ENCODE results near the gene C2CD2.

C2CD2 gene

DNA sequence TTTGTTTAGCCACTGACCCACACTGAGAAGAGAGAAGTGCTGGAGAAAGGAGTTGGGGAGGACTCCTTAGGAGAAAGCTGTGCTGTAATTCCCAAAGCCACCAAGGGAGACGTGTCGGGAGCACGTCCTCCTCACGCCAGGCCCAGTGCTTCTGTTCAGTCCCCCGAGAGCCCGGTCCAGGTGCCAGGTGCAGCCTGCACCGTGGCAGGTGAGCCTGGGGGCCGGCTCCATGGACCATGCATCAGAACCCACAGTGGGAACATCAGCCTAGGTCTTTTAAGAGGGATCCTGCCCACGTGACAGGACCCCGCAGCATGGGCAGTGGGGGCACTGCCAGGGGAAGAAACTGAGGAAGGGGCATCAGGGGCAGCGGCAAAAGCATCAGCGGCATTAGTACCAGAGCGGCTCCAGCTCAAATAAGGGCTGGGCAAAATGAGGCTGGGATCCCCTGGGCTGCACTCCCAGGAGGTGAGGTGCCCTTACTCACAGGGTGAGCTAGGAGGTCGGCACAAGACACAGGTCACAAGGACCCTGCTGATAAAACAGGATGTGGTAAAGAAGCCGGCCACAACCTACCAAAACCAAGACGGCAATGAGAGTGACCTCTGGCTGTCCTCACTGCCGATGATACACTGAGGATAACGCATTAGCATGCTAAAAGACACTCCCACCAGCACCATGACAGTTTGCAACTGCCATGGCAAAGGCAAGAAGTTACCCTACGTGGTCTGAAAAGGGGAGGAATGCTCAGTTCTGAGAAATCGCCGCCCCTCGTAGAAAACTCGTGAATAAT lies 50.1 kb downstream of the C2CD2 start:
- DNase-seq = no peak

GRCh38 chr21:41902946-41903345 lies 50.9 kb downstream of the C2CD2 start:
- DNase-seq = no peak

DNA sequence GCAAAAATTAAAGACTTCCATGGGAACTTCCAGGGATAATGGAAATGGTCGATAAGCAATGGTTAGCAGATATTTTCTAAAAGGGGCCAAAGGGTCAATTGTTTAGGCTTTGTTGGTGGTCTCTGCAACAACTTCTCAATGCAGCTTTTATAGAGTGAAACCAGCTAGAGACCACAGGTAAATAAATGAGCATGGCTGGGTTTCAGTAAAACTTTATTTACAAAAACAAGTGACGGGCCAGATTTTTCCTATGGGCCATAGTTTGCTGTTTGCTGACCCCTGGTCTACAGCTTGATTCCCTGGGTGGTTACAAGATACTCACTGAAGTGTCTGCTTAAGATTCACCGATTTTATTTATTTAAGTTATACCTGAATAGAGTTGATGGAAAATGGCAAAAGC lies 52.0 kb downstream of the C2CD2 start:
- DNase-seq = no peak

GRCh38 chr21:41901099-41901498 lies 52.7 kb downstream of the C2CD2 start:
- DNase-seq = peak; percentile 68

- no peak for DNase-seq
Observed at GRCh38 chr21:41900401-41900800, 53.4 kb downstream of the C2CD2 start.

- DNase-seq = peak; percentile 63
Observed at GRCh38 chr21:41899426-41900202, 54.2 kb downstream of the C2CD2 start.

GRCh38 chr21:41898998-41899397 lies 54.8 kb downstream of the C2CD2 start:
- DNase-seq = no peak

DNA sequence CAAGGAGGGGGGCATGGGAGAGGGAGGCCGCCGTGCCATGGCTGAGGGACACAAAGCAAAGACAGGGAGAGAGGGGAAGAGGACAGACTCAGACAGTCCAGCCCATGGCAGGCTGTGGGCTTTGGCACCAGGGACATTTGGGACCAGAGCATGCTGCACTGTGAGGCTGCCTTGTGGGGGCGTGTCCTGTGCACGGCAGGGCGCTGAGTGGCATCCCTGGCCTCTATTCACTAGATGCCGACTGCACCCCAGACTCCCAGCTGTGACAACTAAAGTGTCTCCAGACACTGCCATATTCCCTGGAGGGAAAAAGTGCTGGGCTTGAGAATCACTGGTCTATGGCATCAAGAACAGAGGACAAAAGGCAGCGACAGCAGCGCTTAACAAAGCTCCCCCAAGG lies 56.1 kb downstream of the C2CD2 start:
- DNase-seq = no peak

DNA sequence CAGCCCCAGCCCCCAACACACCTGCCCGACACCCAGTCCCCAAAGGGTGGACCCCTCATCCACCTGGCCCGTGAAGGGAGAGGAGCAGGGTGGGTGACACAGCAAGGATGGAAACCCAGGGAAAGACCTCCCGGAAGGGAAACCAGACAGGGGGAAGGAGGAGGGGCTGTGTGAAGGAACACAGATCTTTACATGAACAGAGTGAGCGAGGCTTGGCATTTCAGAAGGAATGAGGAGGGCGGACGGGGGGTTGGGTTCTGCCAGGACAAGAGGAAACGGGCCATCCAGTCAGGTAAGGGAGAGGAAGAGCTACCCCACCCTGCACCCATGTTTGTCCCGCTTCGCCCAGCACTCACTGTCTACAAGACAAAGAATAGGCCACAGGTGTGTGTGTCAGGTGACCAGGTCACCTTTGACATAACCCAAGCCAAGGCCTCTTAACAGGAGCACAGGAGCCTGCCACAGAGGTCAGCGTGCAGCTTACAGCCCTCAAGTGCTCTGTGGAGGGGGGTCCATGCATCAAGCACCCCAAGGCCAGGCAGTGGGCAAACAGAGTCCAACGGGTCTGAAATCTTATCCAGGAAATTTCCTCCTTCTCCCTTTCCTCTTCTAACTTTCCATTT lies 56.7 kb downstream of the C2CD2 start:
- no peak for DNase-seq

GRCh38 chr21:41895643-41896493 lies 58.0 kb downstream of the C2CD2 start:
- peak; percentile 23 for DNase-seq

DNA sequence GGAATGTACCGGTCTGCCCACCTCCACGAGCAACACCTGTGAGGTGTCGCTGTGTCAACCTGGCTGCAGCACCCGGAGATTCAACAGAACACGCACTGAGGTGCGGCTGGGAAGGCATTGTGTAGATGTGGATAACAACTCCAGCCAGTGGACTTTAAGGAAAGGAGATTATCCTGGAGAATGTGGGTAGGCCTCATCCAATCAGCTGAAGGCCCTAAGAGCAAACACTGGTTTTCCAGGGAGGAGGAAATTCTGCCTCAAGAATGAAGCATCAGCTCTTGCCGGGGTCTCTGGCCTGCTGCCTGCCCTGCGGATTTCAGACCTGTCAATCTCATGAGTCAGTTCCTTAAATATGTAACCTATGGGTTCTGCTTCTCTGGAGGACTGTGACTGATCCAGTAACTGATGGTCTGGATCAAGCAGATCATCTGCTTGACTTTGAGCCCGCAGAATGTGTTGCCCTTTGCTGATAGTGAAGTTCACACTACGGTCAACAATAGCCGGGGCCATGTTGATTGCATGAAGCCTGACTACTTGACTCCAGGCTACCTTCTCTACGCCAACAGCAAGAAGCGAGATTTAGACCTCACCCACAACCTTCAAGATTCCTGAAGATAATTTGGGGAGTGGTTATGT lies 58.8 kb downstream of the C2CD2 start:
- no peak for DNase-seq

- no peak for DNase-seq
Observed at GRCh38 chr21:41894511-41894910, 59.3 kb downstream of the C2CD2 start.

DNA sequence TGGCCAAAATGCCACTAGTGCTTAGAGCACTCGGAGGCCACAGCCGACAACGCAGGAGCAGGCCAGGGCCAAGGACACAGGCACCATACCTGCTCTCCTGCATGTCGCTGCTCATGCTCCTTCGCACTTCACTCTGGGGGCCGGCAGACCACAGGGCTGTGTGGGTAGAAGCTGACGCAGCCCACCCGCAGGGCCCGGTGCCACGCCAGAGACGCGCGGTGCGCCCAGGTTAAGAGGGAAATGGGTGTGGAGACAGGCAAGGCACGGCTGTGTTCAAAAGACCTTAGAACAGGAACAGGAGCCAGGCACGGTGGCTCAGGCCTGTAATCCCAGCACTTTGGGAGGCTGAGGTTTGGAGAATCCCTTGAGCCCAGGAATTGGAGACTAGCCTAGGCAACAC lies 61.1 kb downstream of the C2CD2 start:
- no peak for DNase-seq

DNA sequence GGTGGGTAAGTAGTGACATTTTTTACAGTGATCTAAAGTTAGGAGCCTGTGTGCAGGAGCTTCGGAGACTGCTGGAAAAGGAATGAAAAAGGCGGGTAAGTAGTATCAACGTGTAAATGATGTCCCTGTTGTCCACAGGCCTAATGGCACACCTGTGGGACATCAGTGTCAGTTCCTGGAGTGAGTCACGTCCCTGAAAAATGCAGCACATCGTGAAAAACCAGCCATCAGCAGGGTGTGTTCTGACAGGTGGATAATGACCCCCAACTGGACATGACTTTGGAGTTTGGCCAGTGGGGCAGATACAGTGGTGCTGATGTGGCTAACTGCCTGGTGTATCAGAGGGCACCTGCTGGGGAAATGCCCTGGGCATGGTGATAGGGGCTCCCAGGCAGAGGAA lies 62.7 kb downstream of the C2CD2 start:
- DNase-seq = no peak

GRCh38 chr21:41890355-41890754 lies 63.5 kb downstream of the C2CD2 start:
- no peak for DNase-seq

- no peak for DNase-seq
Observed at GRCh38 chr21:41888749-41889376, 65.0 kb downstream of the C2CD2 start.

- DNase-seq = no peak
Observed at GRCh38 chr21:41887667-41888066, 66.2 kb downstream of the C2CD2 start.

DNA sequence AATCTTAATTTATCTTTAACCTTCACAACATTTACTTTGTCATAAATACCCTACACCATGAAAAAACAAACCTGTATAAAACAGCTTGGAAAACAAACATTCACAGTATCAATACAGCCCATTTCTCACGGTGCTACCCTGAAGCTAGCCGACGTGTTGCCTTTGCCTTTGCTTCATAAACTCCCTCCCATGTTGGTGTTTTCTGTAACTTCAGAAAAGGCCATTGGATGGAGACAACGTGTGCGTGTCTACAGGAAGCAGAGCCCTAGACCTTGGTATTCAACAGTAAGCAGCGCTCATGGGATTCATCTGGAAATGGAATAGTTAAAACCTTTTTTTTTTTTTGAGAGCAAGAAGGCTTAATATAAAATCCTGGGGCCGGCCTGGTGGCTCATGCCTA lies 67.5 kb downstream of the C2CD2 start:
- no peak for DNase-seq

GRCh38 chr21:41885341-41886024 lies 68.3 kb downstream of the C2CD2 start:
- no peak for DNase-seq

GRCh38 chr21:41884501-41885030 lies 69.3 kb downstream of the C2CD2 start:
- no peak for DNase-seq

DNA sequence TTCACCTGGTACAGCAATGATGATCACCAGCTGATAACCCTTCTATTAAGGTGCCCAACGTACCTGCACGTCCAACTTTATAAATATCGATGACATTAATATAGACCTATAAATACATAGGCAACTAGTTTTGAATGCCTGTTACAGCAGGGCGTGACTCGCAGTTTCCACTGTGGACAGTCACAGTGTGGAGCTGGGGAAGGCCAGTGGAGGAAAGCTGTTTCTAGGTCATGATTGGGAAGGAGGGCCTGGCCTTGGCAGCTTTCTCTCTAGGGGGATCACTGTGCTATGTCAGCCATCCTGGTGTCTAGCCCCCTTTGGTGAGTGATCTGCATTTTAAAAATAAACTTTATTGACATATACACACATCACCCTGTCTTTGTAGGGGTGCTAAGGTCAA lies 70.2 kb downstream of the C2CD2 start:
- DNase-seq = no peak

Data from activated CD4-positive, alpha-beta T cell treated with anti-CD3 and anti-CD28 coated beads, Interleukin-2, amount 50 U/mL, for 16 hours (primary cell).